HG03571 (cell line): ENCODE data around the gene BPGM.

Experiments used
- ATAC-seq: cut with Tn5 transposase; IDR thresholded peaks from one replicate; pipeline ENCODE4 v1.9.1; 2021; ENCODE audit not compliant: unreplicated experiment

Gene BPGM

GRCh38 chr7:134695321-134695860, 48.7 kb downstream of the BPGM start:
- no peak for ATAC-seq

GRCh38 chr7:134696261-134696660, 49.6 kb downstream of the BPGM start:
- ATAC-seq = no peak

GRCh38 chr7:134697205-134697886, 50.7 kb downstream of the BPGM start:
- no peak for ATAC-seq

- ATAC-seq = no peak
Observed at GRCh38 chr7:134698481-134698880, 51.8 kb downstream of the BPGM start.

- no peak for ATAC-seq
Observed at GRCh38 chr7:134699021-134699818, 52.6 kb downstream of the BPGM start.

GRCh38 chr7:134699899-134700298, 53.2 kb downstream of the BPGM start:
- no peak for ATAC-seq

GRCh38 chr7:134701272-134701671, 54.6 kb downstream of the BPGM start:
- ATAC-seq = no peak

GRCh38 chr7:134702366-134703240, 56.0 kb downstream of the BPGM start:
- ATAC-seq = no peak

- ATAC-seq = no peak
Observed at GRCh38 chr7:134703241-134703594, 56.6 kb downstream of the BPGM start.

GRCh38 chr7:134703782-134704181, 57.1 kb downstream of the BPGM start:
- ATAC-seq = no peak

- no peak for ATAC-seq
Observed at GRCh38 chr7:134704827-134705226, 58.2 kb downstream of the BPGM start.

GRCh38 chr7:134705716-134706115, 59.1 kb downstream of the BPGM start:
- no peak for ATAC-seq

GRCh38 chr7:134706468-134706867, 59.8 kb downstream of the BPGM start:
- no peak for ATAC-seq

GRCh38 chr7:134707663-134708378, 61.2 kb downstream of the BPGM start:
- ATAC-seq = no peak

- no peak for ATAC-seq
Observed at GRCh38 chr7:134708692-134709091, 62.0 kb downstream of the BPGM start.

- ATAC-seq = no peak
Observed at GRCh38 chr7:134709197-134709596, 62.5 kb downstream of the BPGM start.

- no peak for ATAC-seq
Observed at GRCh38 chr7:134710511-134710853, 63.8 kb downstream of the BPGM start.

GRCh38 chr7:134710854-134711624, 64.4 kb downstream of the BPGM start:
- ATAC-seq = no peak

GRCh38 chr7:134712196-134712595, 65.5 kb downstream of the BPGM start:
- no peak for ATAC-seq
